GM12878 (cell line): ENCODE results near the gene PRKAG2. TPM values are rescaled to one million over a fixed set of nuclear protein-coding genes. Genes with fewer than 3 reads are reported as not detected.

Experiments used
- ATAC-seq: fragments of 200-7000 bp; cut with Tn5 transposase; 3 replicates; pipeline ENCODE4 v1.9.1; 2020; ENCODE audit warnings: mild to moderate bottlenecking, moderate library complexity
- BruUV-seq: library from RNA; stranded (reverse); fragments of 400-500 nt; replicated peaks from 2 replicates; lab custom pipeline; 2021; lab: Mats Ljungman, UMichigan
- CTCF ChIA-PET: fragments of 300-600 bp; sonication (Branson Sonifier 250); formaldehyde crosslinking; extraction: SDS; loops from one replicate; lab custom pipeline; 2021; ENCODE audit warnings: inconsistent platforms; lab: Yijun Ruan, JAX
- POLR2A ChIA-PET: fragments of 350-600 bp; formaldehyde crosslinking; extraction: SDS; loops from one replicate; lab custom pipeline; 2021; ENCODE audit warnings: inconsistent platforms; lab: Charles Lee
- RAD21 ChIA-PET: fragments of 300-600 bp; sonication (Branson Sonifier 250); formaldehyde crosslinking; loops from one replicate; lab custom pipeline; 2023; ENCODE audit warnings: antibody characterized with exemption; ENCODE audit not compliant: unreplicated experiment; lab: Charles Lee
- SMC1A ChIA-PET: fragments of 300-600 bp; sonication (Branson Sonifier 250); formaldehyde crosslinking; loops from one replicate; lab custom pipeline; 2023; ENCODE audit not compliant: unreplicated experiment, uncharacterized antibody; lab: Charles Lee
- DNase-seq: peaks from one replicate; pipeline ENCODE4 v3.0.0-alpha.2; 2011; ENCODE audit warnings: low read depth, low spot score
- FAIRE-seq: peaks from 3 replicates; lab custom pipeline; 2011; peaks lifted over from hg19 to GRCh38; lab: Jason Lieb, UNC
- H2AFZ ChIP-seq: 2 replicates; pipeline ENCODE4 v1.6.0; 2011; ENCODE audit warnings: low read depth, low read length, control low read depth; ENCODE audit not compliant: control insufficient read depth
- H3K27ac ChIP-seq: 2 replicates; pipeline ENCODE4 v1.5.1; 2011; ENCODE audit warnings: control low read depth; ENCODE audit not compliant: control insufficient read depth, insufficient read depth
- H3K27me3 ChIP-seq, 2 experiments: replicated peaks in 1 of 2; 2 replicates each; pipeline versions ENCODE4 v1.6.0 to v1.6.1; 2011; ENCODE audit warnings: low read length in 1 of 2; ENCODE audit not compliant: control insufficient read depth in 2 of 2, insufficient read depth in 2 of 2
- H3K36me3 ChIP-seq, 2 experiments: 2 replicates each; pipeline ENCODE4 v1.5.1; 2011; ENCODE audit warnings: low read length in 1 of 2; ENCODE audit not compliant: control insufficient read depth in 2 of 2, insufficient read depth in 2 of 2
- H3K4me1 ChIP-seq: 2 replicates; pipeline ENCODE4 v1.6.1; 2011; ENCODE audit warnings: mild to moderate bottlenecking, low read length, moderate library complexity, mixed read lengths; ENCODE audit not compliant: control insufficient read depth, insufficient read depth
- H3K4me2 ChIP-seq: 2 replicates; pipeline ENCODE4 v1.6.0; 2011; ENCODE audit warnings: control low read depth; ENCODE audit not compliant: control insufficient read depth, insufficient read depth
- H3K4me3 ChIP-seq: fragments of 200-600 bp; sonication (generic); 2 replicates; pipeline ENCODE4 v1.5.1; 2016
- H3K79me2 ChIP-seq: 2 replicates; pipeline ENCODE4 v1.6.0; 2011; ENCODE audit warnings: low read length; ENCODE audit not compliant: control insufficient read depth, insufficient read depth
- H3K9ac ChIP-seq: 2 replicates; pipeline ENCODE4 v1.8.0; 2011; ENCODE audit warnings: low read length, control low read depth, mixed read lengths; ENCODE audit not compliant: control insufficient read depth, insufficient read depth
- H3K9me3 ChIP-seq: replicated peaks from 3 replicates; pipeline ENCODE4 v1.5.1; 2011; ENCODE audit warnings: mild to moderate bottlenecking, low read length; ENCODE audit not compliant: control insufficient read depth, insufficient read depth
- H4K20me1 ChIP-seq: 2 replicates; pipeline ENCODE4 v1.6.0; 2011; ENCODE audit not compliant: control insufficient read depth, insufficient read depth
- CEBPZ ChIP-seq: fragments of 150-350 bp; IDR thresholded peaks from 2 replicates; pipeline ENCODE4 v1.6.1; 2016; ENCODE audit warnings: low read depth, low read length
- DPF2 ChIP-seq: fragments of 450-650 bp; IDR thresholded peaks from 2 replicates; pipeline ENCODE4 v1.6.1; 2017; ENCODE audit warnings: mild to moderate bottlenecking
- E4F1 ChIP-seq: fragments of 450-650 bp; IDR thresholded peaks from 2 replicates; pipeline ENCODE4 v1.6.1; 2018; ENCODE audit warnings: borderline replicate concordance, mild to moderate bottlenecking; ENCODE audit not compliant: partially characterized antibody
- GABPA ChIP-seq: IDR thresholded peaks from 2 replicates; pipeline ENCODE4 v1.6.1; 2014; ENCODE audit warnings: antibody characterized with exemption, low read depth, mild to moderate bottlenecking, inconsistent platforms
- IKZF1 ChIP-seq: fragments of 450-650 bp; conservative IDR thresholded peaks from 2 replicates; pipeline ENCODE4 v1.6.1; 2017; ENCODE audit warnings: antibody characterized with exemption, mild to moderate bottlenecking
- JUND ChIP-seq: IDR thresholded peaks from 2 replicates; pipeline ENCODE4 v1.6.1; 2012; ENCODE audit warnings: low read depth, mild to moderate bottlenecking, low read length, improper control_type of control experiment, moderate library complexity
- MLLT1 ChIP-seq: fragments of 450-650 bp; IDR thresholded peaks from 2 replicates; pipeline ENCODE4 v1.6.1; 2016; ENCODE audit warnings: mild to moderate bottlenecking
- NBN ChIP-seq: fragments of 450-650 bp; IDR thresholded peaks from 2 replicates; pipeline ENCODE4 v1.6.1; 2016
- NFIC ChIP-seq: IDR thresholded peaks from 2 replicates; pipeline ENCODE4 v1.6.1; 2012; ENCODE audit warnings: low read depth, mild to moderate bottlenecking, inconsistent platforms, low read length, moderate library complexity
- POU2F2 ChIP-seq: IDR thresholded peaks from 3 replicates; pipeline ENCODE4 v1.6.1; 2011; ENCODE audit warnings: low read depth, mild to moderate bottlenecking, low read length, borderline replicate concordance
- RB1 ChIP-seq: fragments of 450-650 bp; formaldehyde crosslinking; IDR thresholded peaks from 2 replicates; pipeline ENCODE4 v1.6.1; 2017; ENCODE audit warnings: mild to moderate bottlenecking, borderline replicate concordance
- SMAD1 ChIP-seq: fragments of 450-650 bp; IDR thresholded peaks from 2 replicates; pipeline ENCODE4 v1.6.1; 2018; ENCODE audit warnings: mild to moderate bottlenecking, low read depth; ENCODE audit not compliant: partially characterized antibody
- SMC3 ChIP-seq: IDR thresholded peaks from 2 replicates; pipeline ENCODE4 v1.6.1; 2011; ENCODE audit warnings: low read length, improper control_type of control experiment, borderline replicate concordance
- YBX1 ChIP-seq: fragments of 450-650 bp; IDR thresholded peaks from 2 replicates; pipeline ENCODE4 v1.6.1; 2016; ENCODE audit warnings: antibody characterized with exemption
- ZBED1 ChIP-seq: IDR thresholded peaks from 2 replicates; pipeline ENCODE4 v1.6.1; 2016; ENCODE audit warnings: borderline replicate concordance
- ZNF207 ChIP-seq: fragments of 450-650 bp; IDR thresholded peaks from 2 replicates; pipeline ENCODE4 v1.6.1; 2014; ENCODE audit warnings: antibody characterized with exemption, mild to moderate bottlenecking, borderline replicate concordance
- WGBS: methylation state at CpG from one replicate; pipeline ENCODE4 v1.1.6; 2016; ENCODE audit warnings: low lambda C conversion rate; ENCODE audit not compliant: insufficient replicate concordance, insufficient coverage; ENCODE audit errors: missing lambda C conversion rate; 5-methylcytosine and 5-hydroxymethylcytosine counted together
- in situ Hi-C: fragments of 300-500 bp; cut with MboI; formaldehyde crosslinking; loops from 9 replicates; pipeline ENCODE4 v1.14.3; 2018; ENCODE audit warnings: mixed read lengths
- intact Hi-C: fragments of 100-400 bp; cut with micrococcal nuclease; formaldehyde crosslinking; loops from one replicate; pipeline ENCODE4 v1.14.2; 2022; ENCODE audit not compliant: unreplicated experiment
- polyA plus RNA-seq, 11 experiments: library from polyadenylated mRNA; depleted of rRNA in 4 of 11; unstranded in 6 of 11; stranded (reverse) in 5 of 11; fragments of >200 nt; fragmentation: Nextera tagmentation in 4 of 11; fragmentation: Illumina TruSeq in 1 of 11; extraction: Ambion mirVana in 4 of 11; extraction: Trizol in 1 of 11; gene quantifications; 1 replicate in 1 of 11; 2 replicates in 10 of 11; pipeline versions ENCODE4 v1.2.1 to v1.2.3, GENCODE V29; 2011 to 2016; ENCODE audit warnings: inconsistent platforms in 2 of 11, missing spikeins in 2 of 11, low read depth in 1 of 11
- total RNA-seq, 4 experiments: library from RNA; depleted of rRNA in 3 of 4; stranded (reverse); fragments of >200 nt in 3 of 4; fragmentation: Illumina TruSeq in 1 of 4; extraction: Trizol in 1 of 4; gene quantifications; 2 replicates each; pipeline versions ENCODE4 v1.2.1 to v1.2.3, GENCODE V29; 2013 to 2021

PRKAG2 gene
- total and polyA plus RNA-seq, 10 of the 15 experiments (the other 5 are each of a cell fraction or from before 2014, with no cell fraction given) = 3.4 to 8.9 (median 6.8) TPM

GRCh38 chr7:151513133-151513532 is 363.8 kb downstream of the PRKAG2 start (continued):
- TF ChIP-seq CEBPZ (no peak), DPF2 (no peak), IKZF1 (no peak), NBN (no peak), YBX1 (no peak)
- TF ChIP-seq, all 136 proteins: peak for 0

GRCh38 chr7:151512353-151512752 is 364.6 kb downstream of the PRKAG2 start:
- H3K4me1 ChIP-seq = peaks cover 4% of the 10 kb centered on the region; the same call in 1 of the 2 replicates
- SMC1A ChIA-PET = no interaction called here
- TF ChIP-seq GABPA = no peak
- no peak for TF ChIP-seq YBX1
- TF ChIP-seq NFIC = no peak
- no peak for TF ChIP-seq JUND
- no peak for TF ChIP-seq RB1
- no peak for TF ChIP-seq MLLT1
- TF ChIP-seq ZBED1 = no peak
- TF ChIP-seq E4F1 = no peak
- TF ChIP-seq SMAD1 = no peak
- TF ChIP-seq SMC3 = no peak
- TF ChIP-seq NBN = no peak
- no peak for TF ChIP-seq ZNF207
- TF ChIP-seq POU2F2 = no peak

More at GRCh38 chr7:151512353-151512752, 364.6 kb downstream of the PRKAG2 start:
- no peaks in the 10 kb centered on the region for H3K27me3 ChIP-seq
- peak overlapping the region; percentile 30; the same call in 1 of the 2 replicates for H3K4me2 ChIP-seq
- no peak overlapping the region for H3K9ac ChIP-seq
- peaks cover 5% of the 10 kb centered on the region; the same call in 2 of the 3 replicates for H3K9me3 ChIP-seq
- no peak overlapping the region for H3K27ac ChIP-seq
- no peak for DNase-seq
- no peak for ATAC-seq
- in situ Hi-C loops = no loop called here
- BruUV-seq = no TSS peak
- CTCF ChIA-PET = interaction anchor here (0.6 kb wide), 1 partner anchor 338 kb away, joined by 3 read pairs; no protein-coding TSS in a partner anchor
- H3K79me2 ChIP-seq = peaks cover 99% of the 10 kb centered on the region
- WGBS = 75% methylated on average over 7 of the region's 7 CpGs
- H2AFZ ChIP-seq = no peak overlapping the region
- peaks cover 2% of the 10 kb centered on the region; the same call in 1 of the 2 replicates for H4K20me1 ChIP-seq
- POLR2A ChIA-PET = no interaction called here
- RAD21 ChIA-PET = no interaction called here
- peak overlapping the region; percentile 26; the same call in 1 of the 2 replicates for H3K4me3 ChIP-seq
- H3K36me3 ChIP-seq = peaks cover 0 to 2% of the 10 kb centered on the region in 2 experiments; a peak in 1 of 4 replicates
- no peak for FAIRE-seq
- intact Hi-C loops = no loop called here
